Measurements from ENCODE around the gene MSI2.

The MSI2 gene

DNA sequence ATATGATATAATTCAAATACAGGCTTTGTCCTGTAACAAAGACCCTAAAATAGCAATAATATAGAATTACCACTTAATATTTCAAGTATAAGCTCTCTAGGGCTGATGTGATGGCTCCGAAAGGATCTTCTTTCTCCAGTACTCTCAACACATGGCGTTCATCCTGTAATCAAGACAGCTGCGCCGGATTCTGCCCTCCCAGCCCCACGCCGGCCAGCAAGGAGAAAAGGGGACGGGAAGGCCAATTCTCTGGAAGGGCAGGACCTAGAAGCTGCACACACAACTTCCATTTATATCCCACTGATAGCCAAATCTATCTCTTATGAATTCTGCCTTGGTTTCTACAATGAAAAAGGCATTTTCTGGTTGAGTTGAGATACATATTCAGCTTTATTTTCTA, 456.8 kb downstream of the MSI2 start:
- no peak for DNase-seq

DNA sequence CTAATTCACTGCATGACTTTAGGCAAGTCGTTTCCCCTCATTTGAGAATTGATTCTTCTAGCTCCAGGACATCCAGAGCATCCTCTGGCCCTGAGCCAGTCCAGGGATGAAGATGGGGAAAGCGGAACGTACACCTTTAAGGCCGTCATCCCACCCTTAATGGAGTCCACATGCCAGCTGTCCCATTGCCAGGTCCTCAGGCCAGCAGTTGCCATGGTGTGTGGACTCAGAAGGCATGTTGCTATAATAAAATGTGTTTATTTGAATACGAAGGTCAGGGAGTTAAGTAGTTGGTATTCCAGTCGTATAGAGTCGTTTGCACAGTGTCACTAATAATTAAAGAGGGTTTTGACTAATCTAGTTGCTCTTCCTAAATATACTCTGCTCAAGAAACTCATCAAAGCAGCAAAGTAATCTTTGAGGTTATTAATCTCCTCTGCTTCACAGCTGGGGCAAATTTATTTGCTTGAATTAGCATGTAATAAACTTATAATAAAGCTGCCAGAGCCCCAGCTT, 458.4 kb downstream of the MSI2 start:
- DNase-seq, result peak; percentile 61

DNA sequence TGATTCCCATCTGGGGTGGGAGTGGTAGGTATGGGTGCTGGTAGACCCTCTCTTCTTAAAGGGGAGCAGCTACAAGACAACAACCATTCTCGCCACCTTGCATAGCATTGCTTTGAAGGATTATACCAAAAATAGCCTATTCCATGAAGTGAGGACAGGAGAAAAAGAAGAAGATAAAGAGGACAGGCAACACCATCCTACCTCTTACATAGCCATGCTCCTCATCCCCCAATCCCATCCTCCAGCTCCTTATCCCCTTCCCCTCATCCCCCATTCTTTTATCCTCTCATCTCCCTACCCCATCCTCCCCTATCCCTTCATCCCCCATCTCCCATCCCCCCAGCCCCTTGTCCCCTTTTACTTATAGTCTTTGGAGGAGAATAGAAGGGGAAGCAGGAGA, 459.7 kb downstream of the MSI2 start:
- no peak for DNase-seq

DNA sequence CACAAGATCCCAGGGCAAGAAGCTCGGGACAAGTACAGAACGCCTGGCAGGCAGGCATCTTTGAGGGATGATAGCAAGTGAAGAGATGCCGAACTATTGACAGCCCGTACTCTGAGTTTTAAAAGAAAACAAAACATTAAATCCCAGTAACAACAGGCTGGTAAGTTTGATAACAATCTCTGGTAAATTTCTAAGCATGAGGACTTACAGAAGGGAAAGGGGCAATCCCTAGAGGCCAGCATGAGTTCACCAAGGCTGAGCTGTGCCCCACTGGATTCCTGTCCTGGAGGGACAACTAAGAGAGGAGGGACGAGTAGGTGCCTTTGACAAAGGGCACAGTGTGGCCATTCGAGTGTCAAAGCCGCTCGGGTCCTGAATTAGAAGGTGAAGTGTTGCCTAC, 462.6 kb downstream of the MSI2 start:
- no peak for DNase-seq

DNA sequence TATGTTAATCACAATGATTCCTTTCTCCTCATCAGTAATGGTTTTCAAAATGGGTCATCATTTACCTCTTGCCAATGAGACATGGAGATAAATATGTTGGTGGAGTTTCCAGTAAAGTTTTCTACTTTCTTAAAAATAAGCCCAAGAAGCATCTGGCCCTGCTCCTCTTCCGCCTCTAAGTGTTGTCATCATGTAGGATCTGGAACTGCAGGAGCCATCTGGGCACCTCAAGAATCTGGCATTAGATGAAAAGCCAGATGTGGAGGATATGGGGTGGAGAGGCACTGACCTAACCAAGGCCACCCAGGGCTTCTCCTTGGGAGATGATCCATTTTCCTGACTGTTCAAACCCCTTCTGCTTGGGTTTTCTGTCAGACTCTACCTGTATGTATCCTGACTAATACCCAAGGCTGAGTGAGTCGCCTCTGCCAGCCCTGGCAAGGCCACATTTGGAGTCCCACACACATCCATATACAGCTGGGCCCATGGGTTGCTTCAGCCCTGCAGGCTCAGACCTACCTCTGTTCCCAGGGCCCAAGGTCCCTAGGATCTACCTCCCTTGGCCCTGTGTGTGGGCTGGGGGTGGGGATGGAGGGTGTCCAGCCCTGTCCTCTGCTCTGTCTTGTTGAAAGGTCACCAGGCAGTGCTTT, 464.2 kb downstream of the MSI2 start:
- DNase-seq, result no peak

DNA sequence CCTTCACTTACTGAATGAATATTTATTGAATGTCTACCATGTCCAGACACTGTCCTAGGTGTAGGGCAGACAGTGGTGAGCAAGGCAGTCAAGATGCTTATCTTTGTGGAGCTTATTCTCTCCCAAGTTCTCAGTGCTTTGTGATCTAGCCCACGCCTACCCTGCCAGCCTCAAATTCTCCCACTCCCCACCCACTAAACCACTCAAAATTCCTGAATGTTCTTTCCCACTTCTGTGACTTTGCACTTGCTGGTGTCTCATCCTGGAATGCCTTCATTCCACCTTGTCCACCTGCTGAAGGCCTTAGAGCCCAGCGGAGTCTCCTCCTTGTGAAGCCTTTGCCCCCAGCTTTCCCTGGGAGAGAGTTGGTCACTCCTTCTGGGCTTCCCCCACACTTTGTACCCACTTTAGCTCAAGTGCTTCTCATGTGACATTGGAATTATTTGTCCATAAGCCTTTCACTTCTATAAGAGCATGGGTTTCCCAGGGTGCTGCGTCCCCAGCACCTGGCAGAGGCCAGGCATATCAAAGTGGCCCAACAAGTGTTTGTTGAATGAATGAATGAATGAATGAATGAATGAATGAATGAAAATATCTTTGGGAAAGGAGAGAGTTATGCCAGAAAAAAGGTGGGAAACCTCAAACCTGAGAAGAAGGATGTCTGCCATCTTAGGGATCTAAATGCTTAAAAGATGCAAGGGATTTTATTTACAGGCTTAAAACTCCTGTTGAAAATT, 465.8 kb downstream of the MSI2 start:
- DNase-seq, result no peak

DNA sequence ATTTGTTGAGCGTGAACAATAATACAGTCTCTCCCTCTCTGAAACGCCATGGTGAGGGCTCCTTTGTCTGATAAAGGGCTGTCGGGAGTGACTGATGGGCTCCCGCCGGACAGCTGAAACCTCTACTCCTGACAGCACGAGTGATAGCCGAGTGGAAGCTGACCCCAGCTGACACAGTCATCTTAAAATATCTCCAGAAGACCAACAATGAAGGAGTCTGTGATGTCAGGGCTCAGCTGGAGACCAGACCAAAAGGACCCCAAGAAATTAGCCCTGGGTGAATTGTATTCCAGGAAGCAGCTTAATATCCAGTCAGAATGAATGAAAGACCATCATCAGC, 466.4 kb downstream of the MSI2 start:
- DNase-seq, result no peak

DNA sequence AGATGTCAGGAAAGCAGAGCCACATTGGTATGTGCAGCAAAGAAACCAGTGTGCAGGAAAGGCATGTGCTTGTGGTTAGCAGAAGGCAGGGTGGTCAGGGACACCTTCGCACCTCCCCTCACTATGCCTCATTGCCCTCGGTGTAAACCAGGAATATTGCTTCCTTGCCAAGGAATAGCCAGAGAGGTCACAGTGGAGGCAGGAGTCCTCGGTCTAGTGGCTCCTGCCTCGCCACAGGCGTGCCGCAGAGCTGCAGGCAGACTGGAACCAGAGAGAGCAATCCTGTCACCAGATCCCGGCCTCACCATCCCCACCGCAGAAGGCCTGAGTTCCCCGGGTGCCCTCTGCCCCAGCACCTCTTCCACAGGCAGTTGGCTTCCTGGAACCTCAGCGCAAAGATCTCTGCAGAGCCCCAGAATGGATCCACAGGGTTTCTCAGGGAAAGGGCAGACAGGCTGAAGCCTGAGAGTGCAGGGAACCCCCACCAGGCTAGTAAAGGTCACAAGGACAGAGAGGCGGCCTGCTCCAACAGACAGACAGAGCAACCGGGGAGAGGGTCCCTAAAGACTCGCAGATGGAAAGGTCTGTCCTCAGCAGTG, 467.2 kb downstream of the MSI2 start:
- DNase-seq, result no peak

DNA sequence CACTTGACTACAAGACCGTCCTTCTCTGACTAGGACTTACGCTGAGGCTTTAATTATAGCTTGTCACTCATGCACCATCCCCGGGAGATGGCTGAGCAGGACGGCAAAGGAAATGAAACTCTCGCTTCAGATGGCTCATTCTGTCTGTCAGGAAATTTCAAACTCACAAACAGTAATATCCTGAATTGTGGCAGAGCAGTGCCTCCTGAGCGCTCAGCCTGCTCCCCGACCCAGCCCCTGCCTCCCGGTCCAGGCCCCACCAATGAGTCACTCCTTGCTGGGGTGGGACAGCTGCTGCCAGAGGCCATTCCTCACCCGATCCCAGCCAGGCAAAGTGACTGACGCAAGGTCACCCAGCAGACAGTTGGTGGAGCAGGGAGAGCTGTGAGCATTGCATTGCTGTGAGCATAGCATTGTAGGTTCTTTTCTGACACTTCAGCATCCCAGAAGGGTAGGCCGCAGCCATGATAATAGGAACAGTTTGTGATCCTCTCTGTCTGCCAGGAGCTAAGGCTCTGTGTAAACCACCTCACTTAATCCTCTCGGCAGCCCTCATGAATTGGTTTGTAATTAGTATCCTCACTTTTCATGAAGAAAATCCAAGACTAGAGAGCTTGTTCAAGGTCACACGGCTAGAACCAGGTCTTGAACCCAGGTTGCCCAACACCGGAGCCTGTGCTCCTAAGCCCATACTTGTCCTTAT, 467.9 kb downstream of the MSI2 start:
- DNase-seq, result no peak

DNA sequence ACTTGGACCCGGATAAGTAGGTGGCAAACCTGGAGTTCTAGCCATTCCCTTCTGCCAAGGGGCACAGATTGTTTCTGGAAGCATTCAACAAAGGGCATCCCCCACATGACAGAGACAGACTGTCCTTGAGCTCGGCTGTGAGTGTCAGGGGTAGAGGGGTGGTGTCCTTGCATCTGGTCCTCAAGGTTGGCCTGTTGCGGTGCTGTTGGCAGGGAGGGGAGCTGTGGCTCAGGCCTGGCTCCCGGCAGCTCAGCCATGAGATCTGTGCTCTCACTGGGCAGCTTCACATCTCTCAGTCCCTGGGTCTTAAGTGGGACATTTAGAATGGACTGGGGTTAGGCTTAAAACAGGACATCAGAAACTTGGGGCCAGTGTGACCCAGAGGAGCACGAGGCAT, 468.4 kb downstream of the MSI2 start:
- no peak for DNase-seq

DNA sequence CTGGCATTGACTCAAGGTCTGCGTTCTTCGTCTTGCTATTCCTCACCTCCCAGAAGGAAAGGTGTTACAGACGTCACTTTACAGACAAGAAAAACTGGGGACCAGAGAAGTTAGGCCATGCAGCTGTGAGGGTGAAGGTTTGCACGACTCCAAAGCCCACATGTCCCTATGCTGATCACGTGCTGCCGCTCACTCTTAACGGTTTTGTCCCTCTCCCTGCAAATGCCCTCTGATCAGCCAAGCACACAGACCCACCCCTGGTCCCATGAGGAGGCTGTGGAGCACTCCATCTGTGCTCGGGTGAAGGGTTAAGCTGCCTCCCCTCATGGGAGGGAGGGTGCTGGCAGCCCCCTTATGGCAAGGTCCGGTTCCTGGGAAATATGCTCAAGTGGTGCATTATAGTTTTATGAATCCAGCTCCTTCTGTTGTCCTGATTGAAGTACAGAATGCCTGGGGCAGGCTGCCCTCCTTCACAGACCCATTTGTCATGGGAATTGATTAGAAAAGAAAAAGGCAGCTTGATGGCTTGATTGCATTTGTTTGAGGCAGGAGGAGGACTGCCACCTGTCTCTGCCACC, 470.0 kb downstream of the MSI2 start:
- DNase-seq, result no peak

DNA sequence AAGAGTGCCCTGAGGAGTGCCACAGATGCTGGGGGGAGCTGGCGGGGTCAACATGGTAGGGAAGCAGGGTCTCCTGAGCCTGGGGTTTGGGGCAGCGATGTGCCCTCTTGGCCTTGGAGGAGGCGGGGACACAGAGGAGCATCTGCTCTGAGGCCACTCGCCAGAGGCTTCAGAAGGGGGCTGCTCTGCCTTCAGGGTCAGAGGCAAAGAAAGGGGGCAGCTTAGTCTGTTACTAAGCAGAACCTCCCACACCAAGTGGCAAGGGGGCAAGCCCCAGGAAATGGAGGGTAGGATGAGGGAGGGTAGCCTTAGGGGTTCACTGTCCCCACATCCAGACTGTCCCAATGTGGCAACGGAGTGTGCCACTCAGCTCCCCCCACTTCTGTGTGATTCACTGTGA, 470.5 kb downstream of the MSI2 start:
- no peak for DNase-seq

DNA sequence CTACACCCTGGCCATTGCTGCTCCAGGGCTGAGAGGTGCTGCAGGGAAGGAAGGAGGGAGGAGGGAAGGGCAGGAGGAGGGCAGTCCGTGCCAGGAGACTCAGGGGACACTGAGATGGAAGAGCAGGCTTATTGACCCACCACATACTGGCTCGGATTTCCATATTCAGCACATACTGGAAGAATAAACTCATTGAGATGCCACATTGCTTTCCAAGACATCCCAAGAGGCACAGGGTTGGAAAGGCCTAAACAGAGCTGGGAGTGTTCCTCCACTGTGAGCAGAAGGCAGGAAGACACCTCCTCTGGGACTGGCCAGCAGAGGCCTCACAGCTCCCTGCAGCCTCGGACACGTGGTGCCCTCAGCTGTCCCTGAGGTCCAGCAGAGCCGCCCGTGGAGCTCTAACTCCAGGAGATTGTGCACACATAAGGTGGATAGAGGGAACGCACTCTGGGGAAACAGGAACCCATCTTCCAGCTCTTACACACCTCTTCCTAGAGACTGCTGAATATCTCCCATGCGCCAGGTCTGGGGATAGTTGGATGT, 471.4 kb downstream of the MSI2 start:
- DNase-seq, result no peak

DNA sequence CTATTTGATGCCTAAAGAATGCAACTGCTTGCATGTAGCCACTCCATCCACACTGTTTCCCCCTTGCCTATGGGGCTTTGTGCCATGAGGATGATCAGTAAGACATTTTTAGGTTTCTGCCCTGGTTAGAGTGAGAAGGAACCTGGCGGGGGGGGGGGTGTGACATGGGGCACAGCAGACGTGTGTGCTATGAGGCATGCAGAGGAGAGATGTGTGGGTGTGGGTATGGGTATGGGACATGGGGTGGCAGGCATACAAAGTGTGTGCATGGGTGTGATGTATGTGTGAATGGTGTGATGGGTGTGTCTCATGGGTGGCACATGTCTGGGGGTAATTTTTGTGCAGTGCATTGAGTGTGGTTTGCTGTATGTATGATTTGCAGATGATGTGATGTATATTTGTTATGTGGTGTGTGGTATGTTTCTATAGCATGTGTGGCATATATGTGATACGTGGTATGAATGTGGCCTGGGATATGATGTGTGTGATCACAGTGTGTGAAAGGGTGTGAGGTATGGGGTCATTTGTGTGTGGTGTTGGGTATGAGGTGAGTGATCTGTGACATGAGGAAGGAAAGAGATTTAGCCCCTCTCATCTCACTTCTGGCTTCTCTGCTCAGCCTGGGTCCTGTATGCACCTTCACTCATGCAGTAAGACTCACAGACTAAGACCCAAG, 473.8 kb downstream of the MSI2 start:
- no peak for DNase-seq

DNA sequence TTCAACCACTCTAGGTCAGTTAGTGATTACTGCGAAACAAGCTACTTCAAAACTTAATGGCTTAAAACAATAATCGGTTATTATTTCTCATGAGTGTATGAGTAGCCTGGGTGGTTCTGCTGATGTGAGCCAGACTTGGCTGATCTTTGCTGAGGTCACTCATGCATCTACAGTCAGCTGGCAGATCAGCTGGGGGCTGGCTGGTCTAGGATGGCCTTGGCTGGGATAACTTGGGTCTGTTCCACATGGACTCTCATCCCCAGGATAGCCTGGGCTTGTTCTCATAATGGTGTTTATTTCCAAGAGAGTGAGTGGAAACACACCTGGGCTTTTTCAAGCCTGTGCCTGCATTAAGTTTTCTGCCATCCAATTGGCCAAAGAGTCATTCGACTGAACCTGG, 475.7 kb downstream of the MSI2 start:
- no peak for DNase-seq

DNA sequence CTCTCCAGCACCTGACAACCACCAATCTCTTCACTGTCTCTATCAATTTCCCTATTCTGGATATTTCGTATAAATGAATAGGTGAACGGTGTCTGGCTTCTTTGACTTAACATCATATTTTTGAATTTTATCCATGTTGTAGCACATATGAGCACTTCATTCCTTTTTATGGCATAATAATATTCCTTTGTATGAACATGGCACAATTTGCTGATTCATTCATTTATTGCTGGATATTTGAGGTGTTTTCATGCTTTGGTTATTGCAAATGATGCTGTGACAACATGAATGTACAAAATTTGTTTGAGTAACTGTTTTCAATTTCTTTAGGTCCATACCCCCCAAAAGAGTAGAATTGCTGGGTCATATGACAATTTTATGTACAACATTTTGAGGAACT, 476.8 kb downstream of the MSI2 start:
- DNase-seq, result no peak

Measured in NCI-H748 treated with DMSO at 0.1 percent for 48 hours (cell line).